AG09309 (cell line): ENCODE measurements around the gene MYH6.

Experiments used
- DNase-seq: peaks from one replicate; pipeline ENCODE4 v3.0.0-alpha.2; 2010; ENCODE audit warnings: low read depth
- H3K4me3 ChIP-seq: 2 replicates; pipeline ENCODE4 v1.5.1; 2011; ENCODE audit warnings: mild to moderate bottlenecking, low read depth, low read length, moderate library complexity; ENCODE audit not compliant: control insufficient read depth
- CTCF ChIP-seq: IDR thresholded peaks from 2 replicates; pipeline ENCODE4 v1.5.1; 2011; ENCODE audit warnings: mild to moderate bottlenecking, low read depth, low read length, inconsistent platforms; ENCODE audit not compliant: insufficient read depth, control insufficient read depth; ENCODE audit errors: missing control alignments

MYH6 gene

GRCh38 chr14:23436327-23437132, 28.5 kb upstream of the MYH6 start:
- DNase-seq = no peak
- H3K4me3 ChIP-seq = no peak overlapping the region
- no peak for TF ChIP-seq CTCF

- TF ChIP-seq CTCF = no peak
- no peak for DNase-seq
- no peak within 1 kb of the TSS for H3K4me3 ChIP-seq
Measured at GRCh38 chr14:23435543-23436326, 27.7 kb upstream of the MYH6 start, which contains the start of gene MYH7. MYH7 (minus strand) TSS chr14:23435660; CDS start chr14:23433732, 1,928 bp downstream.

- no peak for TF ChIP-seq CTCF
- no peak overlapping the region for H3K4me3 ChIP-seq
- DNase-seq = no peak
Measured at GRCh38 chr14:23434488-23435222, 26.6 kb upstream of the MYH6 start.

- TF ChIP-seq CTCF = no peak
- DNase-seq = no peak
- H3K4me3 ChIP-seq = no peak overlapping the region
Measured at GRCh38 chr14:23433457-23433856, 25.4 kb upstream of the MYH6 start.

- H3K4me3 ChIP-seq = no peak overlapping the region
- TF ChIP-seq CTCF = no peak
- DNase-seq = no peak
Measured at GRCh38 chr14:23432946-23433345, 24.9 kb upstream of the MYH6 start.
